Mesodermal cell (in vitro differentiated cells): ENCODE results near the gene NCK1.

Experiments
- H3K27ac ChIP-seq: 2 replicates; pipeline ENCODE4 v1.7.0; 2013; ENCODE audit warnings: mild to moderate bottlenecking, low read depth, low read length, moderate library complexity; ENCODE audit not compliant: severe bottlenecking
- H3K36me3 ChIP-seq: 2 replicates; pipeline ENCODE4 v1.7.1; 2013; ENCODE audit warnings: mild to moderate bottlenecking, low read length, moderate library complexity; ENCODE audit not compliant: control insufficient read depth, insufficient read depth
- H3K4me1 ChIP-seq: one replicate; pipeline ENCODE4 v1.7.1; 2013; ENCODE audit warnings: mild to moderate bottlenecking, low read length; ENCODE audit not compliant: insufficient read depth, control insufficient read depth, poor library complexity, severe bottlenecking
- H3K4me3 ChIP-seq: 2 replicates; pipeline ENCODE4 v1.7.0; 2013; ENCODE audit warnings: low read length, control low read depth, mild to moderate bottlenecking; ENCODE audit not compliant: insufficient read depth, poor library complexity, severe bottlenecking; ENCODE audit errors: extremely low read depth
- H3K9me3 ChIP-seq: 2 replicates; pipeline ENCODE4 v1.7.1; 2013; ENCODE audit warnings: mild to moderate bottlenecking, low read length, moderate library complexity; ENCODE audit not compliant: control insufficient read depth
- WGBS, 2 experiments: methylation state at CpG; one replicate each; pipeline ENCODE4 v1.1.5; 2013; ENCODE audit warnings: missing lambda C conversion rate in 2 of 2; ENCODE audit not compliant: insufficient coverage in 2 of 2; 5-methylcytosine and 5-hydroxymethylcytosine counted together

The NCK1 gene

DNA sequence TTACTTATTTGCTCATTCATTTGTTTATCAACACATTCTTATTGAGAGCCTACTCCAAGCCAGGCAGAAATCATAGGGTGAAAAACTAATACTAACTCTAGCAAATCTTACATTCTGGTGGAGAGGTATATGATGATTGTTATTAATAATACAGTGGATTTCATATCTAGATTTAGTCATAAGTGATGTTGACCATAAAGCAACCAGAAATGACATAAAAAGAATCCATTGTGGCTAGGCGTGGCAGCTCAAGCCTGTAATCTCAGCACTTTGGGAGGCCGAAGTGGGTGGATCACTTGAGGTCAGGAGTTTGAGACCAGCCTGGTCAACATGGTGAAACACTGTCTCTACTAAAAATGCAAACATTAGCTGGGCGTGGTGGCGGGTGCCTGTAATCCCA, 69.6 kb downstream of the NCK1 start:
- no peaks in the 10 kb centered on the region for H3K4me1 ChIP-seq
- no peaks in the 10 kb centered on the region for H3K9me3 ChIP-seq
- WGBS, 2 experiments: 89 to 95% methylated on average over 1 to 4 of the region's 4 CpGs
- no peak overlapping the region for H3K4me3 ChIP-seq
- peaks cover 59% of the 10 kb centered on the region for H3K36me3 ChIP-seq
- H3K27ac ChIP-seq: no peak overlapping the region

DNA sequence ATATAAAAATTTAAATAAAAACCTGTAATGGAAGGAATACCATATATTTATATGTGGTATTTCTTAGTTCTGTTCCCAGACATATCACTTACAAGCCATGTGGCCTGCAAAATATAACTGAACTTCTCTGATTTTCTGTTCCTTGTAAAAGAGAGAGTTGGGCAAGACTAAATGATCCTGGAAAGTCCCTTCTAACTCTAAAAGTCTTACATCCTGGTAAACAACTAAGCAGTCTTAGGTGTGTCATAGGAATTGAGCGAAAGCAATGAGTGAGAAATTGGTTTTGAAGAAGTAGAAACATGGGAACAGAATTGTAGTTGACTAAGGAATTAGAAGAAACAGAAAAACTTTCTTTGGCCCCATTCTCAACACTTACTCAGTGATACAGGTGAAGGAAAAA, 70.5 kb downstream of the NCK1 start:
- Histone ChIP-seq H3K4me3 (no peak overlapping the region), H3K4me1 (no peaks in the 10 kb centered on the region), H3K27ac (no peak overlapping the region), H3K9me3 (no peaks in the 10 kb centered on the region), H3K36me3 (peaks cover 61% of the 10 kb centered on the region)
- no CpG with 5 or more reads among the region's 1 CpG for WGBS, 2 experiments

DNA sequence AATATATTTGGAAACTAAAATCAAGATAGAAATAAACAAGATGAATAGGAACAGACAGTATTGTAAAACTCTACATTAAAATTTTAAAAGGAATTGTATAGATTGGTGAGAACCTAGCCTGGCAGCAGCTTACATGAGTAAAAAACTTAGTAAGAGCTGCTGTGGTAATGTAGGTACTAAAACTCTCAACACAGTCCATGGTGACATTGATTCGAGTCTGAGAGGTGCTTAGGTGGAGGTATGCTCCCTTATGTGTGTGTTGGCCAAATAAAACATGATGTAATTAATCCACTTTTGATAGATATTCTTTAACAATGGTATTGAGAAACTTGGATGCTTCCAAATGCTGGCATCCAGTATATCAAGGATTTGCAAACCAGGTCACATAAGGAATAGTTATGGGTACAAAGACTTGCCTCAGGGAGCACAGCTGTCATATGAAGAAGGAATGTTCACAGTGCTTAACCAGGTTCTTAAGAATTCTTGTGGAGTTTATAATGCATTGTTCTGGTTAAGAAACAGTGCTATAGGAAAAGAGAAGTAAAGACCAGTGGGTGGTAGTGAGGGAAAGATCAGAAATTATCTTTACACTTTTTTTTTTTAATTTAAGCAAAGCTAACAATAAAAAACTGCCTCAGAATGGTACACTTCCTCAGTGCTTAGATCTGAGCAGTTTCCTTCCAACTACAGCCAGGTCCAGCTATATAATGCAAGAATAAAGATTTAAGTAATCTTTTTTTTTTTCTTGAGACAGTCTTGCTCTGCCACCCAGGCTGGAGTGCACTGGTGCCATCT, 71.2 kb downstream of the NCK1 start:
- H3K4me3 ChIP-seq: no peak overlapping the region
- H3K9me3 ChIP-seq: no peaks in the 10 kb centered on the region
- H3K27ac ChIP-seq: no peak overlapping the region
- no peaks in the 10 kb centered on the region for H3K4me1 ChIP-seq
- peaks cover 58% of the 10 kb centered on the region for H3K36me3 ChIP-seq
- no CpG with 5 or more reads among the region's 1 CpG for WGBS, 2 experiments

DNA sequence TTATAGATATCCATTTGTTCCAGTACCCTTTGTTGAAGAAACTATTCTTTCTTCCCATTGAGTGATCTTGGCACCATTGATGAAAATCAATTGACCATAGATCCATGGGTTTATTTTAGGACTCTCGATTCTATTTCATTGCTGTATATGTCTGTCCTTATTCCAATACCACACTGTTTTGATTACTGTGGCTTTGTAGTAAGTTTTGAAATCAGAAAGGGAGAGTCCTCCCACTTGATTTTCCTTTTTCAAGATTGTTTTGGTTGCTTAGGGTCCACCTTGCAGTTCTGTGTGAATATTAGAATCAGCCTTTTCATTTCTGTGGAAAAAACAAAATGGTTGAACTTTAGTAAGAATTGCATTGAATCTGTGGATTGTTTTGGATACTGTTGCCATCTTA, 75.2 kb downstream of the NCK1 start:
- WGBS, 2 experiments: no CpG with 5 or more reads among the region's 1 CpG
- no peaks in the 10 kb centered on the region for H3K9me3 ChIP-seq

DNA sequence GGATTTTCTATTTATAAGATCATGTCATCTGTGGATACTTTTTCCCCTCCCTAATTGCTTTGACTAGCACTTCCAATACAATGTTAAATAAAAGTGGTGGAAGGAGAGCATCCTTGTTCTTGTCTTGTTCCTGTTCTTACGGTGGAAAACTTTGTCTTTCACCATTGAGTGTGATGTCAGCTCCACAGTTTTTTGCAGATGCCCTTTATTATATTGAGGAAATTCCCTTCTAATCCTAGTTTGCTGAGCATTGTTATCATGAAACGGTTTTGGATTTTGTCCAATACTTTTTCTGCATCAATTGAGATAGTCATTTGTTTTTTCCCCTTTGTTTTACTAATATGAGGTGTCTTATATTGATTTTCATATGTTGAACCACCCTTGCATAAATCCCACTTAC, 75.8 kb downstream of the NCK1 start:
- peaks cover 5% of the 10 kb centered on the region for H3K4me1 ChIP-seq
- H3K4me3 ChIP-seq: no peak overlapping the region
- no peaks in the 10 kb centered on the region for H3K9me3 ChIP-seq
- peaks cover 38% of the 10 kb centered on the region for H3K36me3 ChIP-seq
- H3K27ac ChIP-seq: no peak overlapping the region
- 100% methylated on average over 1 to 2 of the region's 2 CpGs for WGBS, 2 experiments

More for the DNA sequence above, 75.2 kb downstream of the NCK1 start:
- Histone ChIP-seq H3K36me3 (peaks cover 42% of the 10 kb centered on the region), H3K4me1 (no peaks in the 10 kb centered on the region), H3K4me3 (no peak overlapping the region), H3K27ac (no peak overlapping the region)

DNA sequence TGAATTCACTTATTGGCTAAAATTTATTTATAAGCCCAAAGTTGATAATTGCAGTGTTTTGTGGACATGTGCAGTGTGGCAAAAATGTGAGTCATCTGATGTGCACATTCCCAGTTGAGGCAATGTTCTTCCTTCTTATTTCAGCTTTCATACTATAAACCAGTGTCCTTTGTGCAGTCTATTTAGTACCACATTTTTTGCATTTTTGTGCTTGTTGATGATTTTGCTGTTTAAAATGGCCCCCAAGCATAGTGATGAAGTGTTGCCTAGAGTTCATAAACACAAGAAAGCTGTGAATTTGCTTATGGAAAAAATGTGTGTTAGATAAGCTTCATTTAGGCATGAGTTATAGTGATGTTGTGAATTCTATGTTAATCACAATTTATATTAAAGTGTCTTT, 76.3 kb downstream of the NCK1 start:
- peak overlapping the region; percentile 41 for H3K27ac ChIP-seq

DNA sequence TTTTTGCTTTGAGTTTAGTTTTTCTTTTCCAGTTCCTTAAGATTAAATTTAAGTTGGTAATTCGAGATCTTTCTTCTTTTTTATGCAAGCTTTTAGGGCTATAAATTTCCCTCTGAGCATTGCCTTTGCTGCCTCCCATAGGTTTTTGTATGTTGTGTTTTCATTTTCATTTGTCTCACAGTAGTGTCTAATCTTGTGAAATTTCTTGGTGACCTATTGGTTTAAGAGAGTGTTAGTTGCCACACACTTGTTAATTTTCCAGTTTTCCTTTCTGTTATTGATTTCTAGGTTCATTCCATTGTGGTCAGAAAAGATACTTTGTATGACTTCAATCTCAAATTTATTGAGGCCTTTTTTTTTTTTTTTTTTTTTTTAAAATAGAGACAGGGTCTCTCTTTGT, 77.5 kb downstream of the NCK1 start:
- H3K4me3 ChIP-seq: no peak overlapping the region
- H3K9me3 ChIP-seq: no peaks in the 10 kb centered on the region
- 60% methylated on average over 1 of the region's 1 CpG; no CpG with 5 or more reads in 1 of the 2 experiments for WGBS, 2 experiments
- peaks cover 28% of the 10 kb centered on the region for H3K36me3 ChIP-seq
- no peak overlapping the region for H3K27ac ChIP-seq
- peaks cover 12% of the 10 kb centered on the region for H3K4me1 ChIP-seq

More for the DNA sequence above, 76.3 kb downstream of the NCK1 start:
- peaks cover 8% of the 10 kb centered on the region for H3K4me1 ChIP-seq
- H3K9me3 ChIP-seq: no peaks in the 10 kb centered on the region
- H3K36me3 ChIP-seq: peaks cover 37% of the 10 kb centered on the region
- no peak overlapping the region for H3K4me3 ChIP-seq

DNA sequence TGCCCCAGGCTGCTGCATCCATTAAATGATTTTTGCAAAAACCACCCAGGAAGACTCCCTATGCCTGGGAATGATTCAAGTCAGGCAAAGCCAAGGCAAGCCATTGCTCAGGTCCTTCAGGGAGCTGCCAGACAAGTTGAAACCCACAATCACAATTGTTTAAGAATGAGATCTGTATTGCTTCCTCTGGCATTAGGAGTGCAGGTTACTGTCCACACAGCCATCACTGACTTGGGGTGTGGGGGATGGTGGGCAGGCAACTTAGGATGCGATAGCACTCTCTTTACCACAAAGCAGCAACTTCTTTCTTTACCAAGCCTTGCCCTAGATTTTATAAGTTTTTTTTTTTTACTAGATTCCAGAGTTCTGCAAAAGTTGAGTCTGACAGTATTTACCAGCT, 80.8 kb downstream of the NCK1 start:
- WGBS, 2 experiments: no CpG with 5 or more reads among the region's 1 CpG

DNA sequence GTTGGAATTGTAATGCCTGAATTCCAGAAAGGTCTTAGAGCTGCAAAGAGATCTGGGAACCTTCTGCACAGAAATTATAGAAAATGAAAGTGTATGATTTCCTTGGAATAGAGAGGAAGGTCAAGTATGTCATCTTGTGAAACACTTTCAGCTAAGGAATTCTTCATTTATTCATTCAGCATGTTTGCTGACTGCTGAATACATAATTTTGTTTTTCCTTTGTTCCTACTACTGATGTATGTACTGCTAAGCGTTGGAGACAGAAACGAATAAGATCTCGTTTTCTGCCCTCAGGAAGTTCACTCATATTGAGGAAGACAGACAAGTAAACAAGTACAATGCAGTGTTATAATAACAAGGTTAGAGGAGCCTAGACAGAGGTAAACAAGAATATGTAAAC, 81.4 kb downstream of the NCK1 start:
- H3K9me3 ChIP-seq: no peaks in the 10 kb centered on the region
- H3K4me3 ChIP-seq: no peak overlapping the region
- H3K27ac ChIP-seq: peak overlapping the region; percentile 31
- peaks cover 21% of the 10 kb centered on the region for H3K36me3 ChIP-seq
- WGBS, 2 experiments: no CpG with 5 or more reads among the region's 3 CpGs
- H3K4me1 ChIP-seq: peaks cover 16% of the 10 kb centered on the region

More for the DNA sequence above, 80.8 kb downstream of the NCK1 start:
- Histone ChIP-seq H3K27ac (no peak overlapping the region), H3K4me1 (peaks cover 15% of the 10 kb centered on the region), H3K9me3 (no peaks in the 10 kb centered on the region), H3K36me3 (peaks cover 17% of the 10 kb centered on the region), H3K4me3 (no peak overlapping the region)

DNA sequence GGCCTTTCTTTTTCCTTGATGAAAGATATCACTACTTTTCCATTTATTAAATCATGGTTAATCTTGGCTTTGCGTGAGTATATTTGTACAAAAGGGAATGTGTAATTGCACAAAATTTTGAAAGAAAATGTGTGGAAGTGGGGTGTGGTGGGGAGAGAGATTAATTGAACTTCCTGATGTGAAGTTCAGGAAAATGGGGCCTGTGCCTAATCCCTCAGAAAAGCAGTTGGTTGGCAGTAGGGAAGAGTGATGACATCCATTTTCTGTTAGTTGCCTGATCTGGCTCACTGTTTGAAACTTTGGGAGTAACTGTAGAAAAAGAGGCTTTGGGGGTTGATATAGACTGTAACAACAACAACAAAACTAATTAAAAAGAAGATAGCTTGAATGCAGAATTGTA, 85.0 kb downstream of the NCK1 start:
- H3K4me1 ChIP-seq: peaks cover 25% of the 10 kb centered on the region
- H3K36me3 ChIP-seq: peaks cover 26% of the 10 kb centered on the region
- H3K9me3 ChIP-seq: no peaks in the 10 kb centered on the region
- no peak overlapping the region for H3K4me3 ChIP-seq
- WGBS, 2 experiments: 100% methylated on average over 1 of the region's 1 CpG
- H3K27ac ChIP-seq: no peak overlapping the region

DNA sequence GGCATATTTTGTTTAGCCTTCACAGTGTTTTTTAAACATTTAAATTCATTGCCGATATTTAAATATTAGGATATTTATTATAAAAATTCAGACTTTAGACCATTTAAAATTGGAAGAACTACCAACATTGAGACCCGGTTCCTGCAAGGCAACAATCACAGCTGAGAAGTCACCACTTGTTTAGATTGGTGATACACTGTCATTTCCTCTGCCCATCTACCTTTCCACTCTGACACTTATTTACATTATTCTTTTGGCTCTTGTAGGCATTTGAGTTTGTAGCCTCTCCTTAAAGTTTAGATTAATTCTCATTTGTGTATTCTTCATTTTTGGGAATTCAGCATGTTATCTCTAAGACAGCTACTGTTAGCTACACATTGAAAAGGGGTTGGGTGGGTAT, 85.5 kb downstream of the NCK1 start:
- Histone ChIP-seq H3K4me3 (no peak overlapping the region), H3K9me3 (no peaks in the 10 kb centered on the region), H3K4me1 (peaks cover 26% of the 10 kb centered on the region), H3K27ac (no peak overlapping the region), H3K36me3 (peaks cover 26% of the 10 kb centered on the region)
- WGBS, 2 experiments: 0% methylated on average over 1 of the region's 2 CpGs; no CpG with 5 or more reads in 1 of the 2 experiments
